VCaP (cell line): ENCODE results near the gene CHKB.
"Not testable (repeated sequence)": the region's sequence is repeated elsewhere in the genome, so short reads cannot be mapped to it uniquely, and the experiment has no call there.

Experiments used
- H3K27ac ChIP-seq: fragments of 450-650 bp; 2 replicates; pipeline ENCODE4 v1.5.1; 2017
- TF ChIP-seq, protein P1 (sequence below): fragments of 450-650 bp; conservative IDR thresholded peaks from 2 replicates; pipeline ENCODE4 v1.5.1; 2017; ENCODE audit warnings: mild to moderate bottlenecking, moderate library complexity

The CHKB gene

GRCh38 chr22:50620593-50621355 is 38.1 kb upstream of the CHKB start:
- peak overlapping the region; percentile 47 for H3K27ac ChIP-seq
- TF ChIP-seq, protein P1, sequence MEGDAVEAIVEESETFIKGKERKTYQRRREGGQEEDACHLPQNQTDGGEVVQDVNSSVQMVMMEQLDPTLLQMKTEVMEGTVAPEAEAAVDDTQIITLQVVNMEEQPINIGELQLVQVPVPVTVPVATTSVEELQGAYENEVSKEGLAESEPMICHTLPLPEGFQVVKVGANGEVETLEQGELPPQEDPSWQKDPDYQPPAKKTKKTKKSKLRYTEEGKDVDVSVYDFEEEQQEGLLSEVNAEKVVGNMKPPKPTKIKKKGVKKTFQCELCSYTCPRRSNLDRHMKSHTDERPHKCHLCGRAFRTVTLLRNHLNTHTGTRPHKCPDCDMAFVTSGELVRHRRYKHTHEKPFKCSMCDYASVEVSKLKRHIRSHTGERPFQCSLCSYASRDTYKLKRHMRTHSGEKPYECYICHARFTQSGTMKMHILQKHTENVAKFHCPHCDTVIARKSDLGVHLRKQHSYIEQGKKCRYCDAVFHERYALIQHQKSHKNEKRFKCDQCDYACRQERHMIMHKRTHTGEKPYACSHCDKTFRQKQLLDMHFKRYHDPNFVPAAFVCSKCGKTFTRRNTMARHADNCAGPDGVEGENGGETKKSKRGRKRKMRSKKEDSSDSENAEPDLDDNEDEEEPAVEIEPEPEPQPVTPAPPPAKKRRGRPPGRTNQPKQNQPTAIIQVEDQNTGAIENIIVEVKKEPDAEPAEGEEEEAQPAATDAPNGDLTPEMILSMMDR = peak; percentile 33

- H3K27ac ChIP-seq = not testable (repeated sequence)
Observed at GRCh38 chr22:50614296-50614695, 31.6 kb upstream of the CHKB start.

DNA sequence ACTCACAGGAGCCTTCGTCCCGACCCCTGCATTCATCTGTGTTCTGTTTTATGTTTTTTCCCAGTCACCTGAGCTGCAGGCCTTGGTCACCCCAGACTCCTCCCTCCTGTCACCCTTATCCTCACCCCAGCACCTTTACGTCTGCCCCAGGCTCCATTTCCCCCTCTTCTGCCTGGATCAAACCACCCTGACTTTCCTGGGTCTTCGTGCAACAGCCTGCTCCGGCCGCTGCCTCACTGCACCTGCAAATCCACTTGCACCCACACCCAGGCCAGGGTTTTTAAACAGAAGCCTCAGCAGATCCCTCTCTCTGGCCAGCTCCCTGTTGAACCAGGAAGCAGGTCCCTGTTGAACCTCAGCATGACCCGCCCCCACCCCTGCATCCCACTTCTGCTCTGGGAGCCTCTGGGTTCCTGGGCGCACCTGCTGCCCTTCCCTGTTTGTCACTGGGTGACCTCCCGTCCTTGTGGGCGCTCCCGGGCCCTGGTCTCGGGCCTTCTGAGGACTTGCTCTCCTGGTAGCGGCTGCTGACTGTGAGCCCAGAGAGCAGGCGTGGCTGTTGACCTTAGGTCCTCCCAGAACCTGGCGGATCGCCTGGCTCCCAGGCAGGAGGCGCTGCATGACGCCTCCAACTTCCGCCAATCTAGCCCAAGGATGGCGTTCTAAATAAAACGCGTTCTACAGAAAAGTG is 30.8 kb upstream of the CHKB start:
- TF ChIP-seq, protein P1 = no peak
- H3K27ac ChIP-seq = no peak overlapping the region

- TF ChIP-seq, protein P1 = no peak
- no peak overlapping the region for H3K27ac ChIP-seq
Observed at GRCh38 chr22:50612528-50613221, 30.0 kb upstream of the CHKB start.

DNA sequence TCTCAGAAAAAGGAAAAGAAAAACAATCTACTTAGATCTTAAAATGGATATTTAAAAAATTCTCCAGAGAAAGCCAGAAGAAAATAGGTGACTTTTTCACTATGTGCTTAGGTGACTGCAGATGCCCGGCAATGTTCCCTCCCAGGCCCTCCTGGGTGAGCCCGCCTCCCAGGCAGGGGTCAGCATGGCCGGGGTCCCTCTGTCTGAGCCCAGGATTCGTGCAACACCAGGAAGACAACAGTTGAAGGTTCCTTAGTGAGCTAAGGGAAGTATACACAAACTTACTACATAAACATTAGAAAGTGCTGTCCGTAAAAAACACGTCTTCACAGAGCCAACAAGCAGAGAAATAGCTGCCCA is 29.5 kb upstream of the CHKB start:
- H3K27ac ChIP-seq = no peak overlapping the region
- TF ChIP-seq, protein P1 = no peak

GRCh38 chr22:50611341-50612060 is 28.9 kb upstream of the CHKB start:
- H3K27ac ChIP-seq = no peak overlapping the region
- TF ChIP-seq, protein P1 = no peak

DNA sequence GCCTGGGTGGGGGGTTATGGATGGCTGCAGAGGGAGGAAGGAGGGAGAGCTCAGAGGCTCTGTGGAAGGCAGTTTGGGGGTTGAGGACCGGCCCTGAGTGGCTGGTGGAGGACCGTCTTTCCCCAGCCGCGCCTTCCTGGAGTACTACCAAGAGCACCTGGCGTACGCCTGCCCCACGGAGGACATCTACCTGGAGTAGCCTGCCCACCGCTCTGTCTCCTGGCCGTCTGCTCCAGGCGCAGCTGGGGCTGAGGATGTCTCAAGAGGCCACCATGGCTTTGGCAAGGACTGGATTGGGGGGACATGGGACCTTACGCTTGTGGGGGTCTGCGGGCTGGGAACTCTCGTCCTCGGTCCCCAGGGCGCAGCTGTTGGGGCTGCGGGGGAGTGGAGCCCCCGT is 27.9 kb upstream of the CHKB start:
- TF ChIP-seq, protein P1 = no peak
- H3K27ac ChIP-seq = no peak overlapping the region
